Thyroid gland (tissue), 4 donors: ENCODE data around the gene CLMN.

Source experiments
- POLR2A ChIP-seq, 2 donors: fragments of 450-650 bp; IDR thresholded peaks; one replicate each; pipeline ENCODE4 v1.6.1; 2017; ENCODE audit warnings: antibody characterized with exemption in 2 of 2, mild to moderate bottlenecking in 2 of 2, moderate library complexity in 1 of 2
- TF ChIP-seq, protein P1 (sequence below), 6 experiments: fragments of 200-600 bp in 3 of 6; fragments of 450-650 bp in 3 of 6; sonication (generic) in 3 of 6; IDR thresholded peaks; one replicate each; pipeline ENCODE4 v1.5.1; 2016 to 2019; ENCODE audit warnings: antibody characterized with exemption in 6 of 6, mild to moderate bottlenecking in 2 of 6, inconsistent platforms in 1 of 6, moderate library complexity in 1 of 6

DNA sequence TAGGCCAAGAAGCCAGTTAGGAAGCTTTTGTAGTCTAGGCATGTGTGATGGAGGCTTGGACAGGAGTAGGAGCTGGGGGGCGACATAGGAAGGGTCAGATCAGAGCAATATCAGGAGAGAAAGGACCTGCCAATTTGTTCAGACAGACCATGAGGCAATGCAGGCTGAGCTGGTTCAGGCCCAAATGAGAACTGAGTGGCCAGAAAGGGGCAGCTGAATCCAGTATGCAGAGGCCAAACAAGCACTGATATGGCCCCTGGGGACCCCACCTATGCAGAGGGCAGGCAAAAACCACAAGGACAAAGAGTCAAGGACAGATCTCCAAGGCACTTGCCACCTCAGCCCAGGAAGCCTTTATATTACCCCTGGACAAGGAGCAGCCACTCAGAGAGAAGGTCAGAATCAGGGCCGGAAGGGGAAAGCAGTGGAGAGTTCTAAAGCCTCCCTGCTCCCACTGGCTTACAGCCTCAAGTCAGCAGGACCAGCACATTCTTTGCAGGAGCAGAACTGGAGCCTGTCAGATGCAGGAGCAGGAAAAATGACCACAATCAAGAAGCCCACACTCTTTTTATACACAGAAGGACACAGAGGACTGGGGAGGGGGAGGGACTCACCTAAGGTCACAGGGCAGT lies 37.2 kb downstream of the CLMN start:
- TF ChIP-seq, protein P1, sequence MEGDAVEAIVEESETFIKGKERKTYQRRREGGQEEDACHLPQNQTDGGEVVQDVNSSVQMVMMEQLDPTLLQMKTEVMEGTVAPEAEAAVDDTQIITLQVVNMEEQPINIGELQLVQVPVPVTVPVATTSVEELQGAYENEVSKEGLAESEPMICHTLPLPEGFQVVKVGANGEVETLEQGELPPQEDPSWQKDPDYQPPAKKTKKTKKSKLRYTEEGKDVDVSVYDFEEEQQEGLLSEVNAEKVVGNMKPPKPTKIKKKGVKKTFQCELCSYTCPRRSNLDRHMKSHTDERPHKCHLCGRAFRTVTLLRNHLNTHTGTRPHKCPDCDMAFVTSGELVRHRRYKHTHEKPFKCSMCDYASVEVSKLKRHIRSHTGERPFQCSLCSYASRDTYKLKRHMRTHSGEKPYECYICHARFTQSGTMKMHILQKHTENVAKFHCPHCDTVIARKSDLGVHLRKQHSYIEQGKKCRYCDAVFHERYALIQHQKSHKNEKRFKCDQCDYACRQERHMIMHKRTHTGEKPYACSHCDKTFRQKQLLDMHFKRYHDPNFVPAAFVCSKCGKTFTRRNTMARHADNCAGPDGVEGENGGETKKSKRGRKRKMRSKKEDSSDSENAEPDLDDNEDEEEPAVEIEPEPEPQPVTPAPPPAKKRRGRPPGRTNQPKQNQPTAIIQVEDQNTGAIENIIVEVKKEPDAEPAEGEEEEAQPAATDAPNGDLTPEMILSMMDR (IDR thresholded peaks at IDR 0.05): no peak
- TF ChIP-seq POLR2A (IDR thresholded peaks at IDR 0.05): no peak
